HepG2 (cell line): ENCODE data around the gene PTH2. TPM values are rescaled to one million over a fixed set of nuclear protein-coding genes. Genes with fewer than 3 reads are reported as not detected.

Experiments used
- ATAC-seq: fragments of 200-7000 bp; cut with Tn5 transposase; 3 replicates; pipeline ENCODE4 v1.9.1; 2020; ENCODE audit warnings: mild to moderate bottlenecking, moderate library complexity
- BruUV-seq: library from RNA; stranded (reverse); fragments of 400-500 nt; replicated peaks from 2 replicates; lab custom pipeline; 2021; lab: Mats Ljungman, UMichigan
- CTCF ChIA-PET: fragments of 300-600 bp; formaldehyde crosslinking; extraction: SDS; loops from one replicate; lab custom pipeline; 2021; ENCODE audit warnings: low total read pairs, inconsistent platforms, low intra/inter-chr PET ratio; lab: Yijun Ruan, JAX
- POLR2A ChIA-PET: fragments of 350-600 bp; sonication (Branson Sonifier 250); formaldehyde crosslinking; loops from one replicate; lab custom pipeline; 2020; ENCODE audit warnings: antibody characterized with exemption, inconsistent platforms; lab: Yijun Ruan, JAX
- DNase-seq: peaks from one replicate; pipeline ENCODE4 v3.0.0-alpha.2; 2015; ENCODE audit warnings: low spot score
- FAIRE-seq: peaks from 3 replicates; lab custom pipeline; 2011; peaks lifted over from hg19 to GRCh38; lab: Jason Lieb, UNC
- H2AFZ ChIP-seq: one replicate; pipeline ENCODE4 v1.6.1; 2011; ENCODE audit warnings: low read length, inconsistent platforms
- H3K27ac ChIP-seq: fragments of 300-600 bp; 3 replicates; pipeline ENCODE4 v1.8.0; 2011; ENCODE audit warnings: mixed run types, mild to moderate bottlenecking, mixed read lengths, low read length, inconsistent platforms; ENCODE audit not compliant: insufficient read depth; ENCODE audit errors: extremely low read length
- H3K27me3 ChIP-seq, 2 experiments: fragments of 200-600 bp in 1 of 2; 2 replicates in 1 of 2; 3 replicates in 1 of 2; pipeline versions ENCODE4 v1.6.0 to v1.8.0; 2011; ENCODE audit warnings: low read length in 2 of 2, mild to moderate bottlenecking in 2 of 2, moderate library complexity in 2 of 2, inconsistent platforms in 1 of 2; ENCODE audit not compliant: insufficient read depth in 2 of 2, control insufficient read depth in 1 of 2
- H3K36me3 ChIP-seq, 2 experiments: fragments of 200-600 bp in 1 of 2; replicated peaks in 1 of 2; 2 replicates in 1 of 2; 3 replicates in 1 of 2; pipeline versions ENCODE4 v1.5.1 to v1.8.0; 2011; ENCODE audit warnings: low read length in 2 of 2, inconsistent platforms in 1 of 2; ENCODE audit not compliant: insufficient read depth in 2 of 2, control insufficient read depth in 1 of 2
- H3K4me1 ChIP-seq: 2 replicates; pipeline ENCODE4 v1.5.1; 2012; ENCODE audit warnings: low read length, inconsistent platforms; ENCODE audit not compliant: insufficient read depth
- H3K4me2 ChIP-seq: 2 replicates; pipeline ENCODE4 v1.6.0; 2011; ENCODE audit warnings: low read depth, low read length, inconsistent platforms
- H3K4me3 ChIP-seq, 3 experiments: fragments of 200-600 bp in 1 of 3; sonication (generic), shearing (Covaris generic) in 1 of 3; replicated peaks in 1 of 3; 2 replicates each; pipeline ENCODE4 v1.5.1; 2011 to 2016; ENCODE audit warnings: low read length in 3 of 3, inconsistent platforms in 2 of 3, low read depth in 2 of 3, mild to moderate bottlenecking in 2 of 3, control low read depth in 1 of 3, mixed read lengths in 1 of 3; ENCODE audit not compliant: insufficient read depth in 1 of 3
- H3K79me2 ChIP-seq: one replicate; pipeline ENCODE4 v1.6.1; 2011; ENCODE audit warnings: low read length, inconsistent platforms; ENCODE audit not compliant: insufficient read depth
- H3K9ac ChIP-seq: 2 replicates; pipeline ENCODE4 v1.6.0; 2011; ENCODE audit warnings: mild to moderate bottlenecking, low read depth, low read length, inconsistent platforms; ENCODE audit not compliant: insufficient read depth
- H3K9me3 ChIP-seq: 2 replicates; pipeline ENCODE4 v1.5.1; 2012; ENCODE audit warnings: mild to moderate bottlenecking, low read length
- H4K20me1 ChIP-seq: 2 replicates; pipeline ENCODE4 v1.6.0; 2011; ENCODE audit warnings: inconsistent platforms, mild to moderate bottlenecking, low read length, moderate library complexity; ENCODE audit not compliant: insufficient read depth
- EZH2 ChIP-seq: conservative IDR thresholded peaks from 2 replicates; pipeline ENCODE4 v1.6.1; 2012; ENCODE audit warnings: mild to moderate bottlenecking, low read depth, low read length, moderate library complexity
- JUND ChIP-seq: sonication (generic); formaldehyde crosslinking; IDR thresholded peaks from 2 replicates; pipeline ENCODE4 v1.8.0; 2022; ENCODE audit warnings: mild to moderate bottlenecking, missing genetic modification reagents
- SRF ChIP-seq: IDR thresholded peaks from 2 replicates; pipeline ENCODE4 v1.6.1; 2011; ENCODE audit warnings: mild to moderate bottlenecking, low read depth, low read length, moderate library complexity
- WGBS: methylation state at CpG from one replicate; pipeline ENCODE4 v1.1.6; 2017; ENCODE audit warnings: low lambda C conversion rate; 5-methylcytosine and 5-hydroxymethylcytosine counted together
- in situ Hi-C: cut with HindIII; loops from 2 replicates; pipeline ENCODE4 v1.10.0; 2017; ENCODE audit warnings: low pct_unique_long_range_greater_than_20kb; ENCODE audit not compliant: extremely low pct_ligation_motif_present
- intact Hi-C: fragments of 100-400 bp; cut with micrococcal nuclease; formaldehyde crosslinking; loops from one replicate; pipeline ENCODE4 v1.10.0; 2022; ENCODE audit not compliant: unreplicated experiment
- polyA plus RNA-seq, 8 experiments: library from polyadenylated mRNA; depleted of rRNA in 3 of 8; stranded (reverse) in 7 of 8; unstranded in 1 of 8; fragments of >200 nt; fragmentation: Illumina TruSeq in 4 of 8; extraction: Trizol in 4 of 8; gene quantifications; 2 replicates each; pipeline versions ENCODE4 v1.2.1 to v1.2.3, GENCODE V29; 2011 to 2016; ENCODE audit warnings: low read depth in 4 of 8, missing spikeins in 1 of 8, mixed read lengths in 1 of 8; ENCODE audit not compliant: insufficient read depth in 1 of 8
- total RNA-seq, 5 experiments: library from RNA; depleted of rRNA; stranded (reverse); fragments of >200 nt; fragmentation: Illumina TruSeq; extraction: Trizol; gene quantifications; 2 replicates each; pipeline ENCODE4 v1.2.3, GENCODE V29; 2016; ENCODE audit warnings: low read depth in 1 of 5
- TF ChIP-seq, protein P1 (sequence below): sonication (generic); formaldehyde crosslinking; IDR thresholded peaks from 2 replicates; pipeline ENCODE4 v1.4.0; 2020; ENCODE audit warnings: missing genetic modification reagents
- TF ChIP-seq, protein P2 (sequence below): IDR thresholded peaks from 2 replicates; pipeline ENCODE4 v1.6.1; 2012; ENCODE audit warnings: low read depth, low read length, improper control_type of control experiment

PTH2 gene
- total and polyA plus RNA-seq, 2 of the 13 experiments (the other 11 are each of a cell fraction or from before 2014, with no cell fraction given), result not detected

DNA sequence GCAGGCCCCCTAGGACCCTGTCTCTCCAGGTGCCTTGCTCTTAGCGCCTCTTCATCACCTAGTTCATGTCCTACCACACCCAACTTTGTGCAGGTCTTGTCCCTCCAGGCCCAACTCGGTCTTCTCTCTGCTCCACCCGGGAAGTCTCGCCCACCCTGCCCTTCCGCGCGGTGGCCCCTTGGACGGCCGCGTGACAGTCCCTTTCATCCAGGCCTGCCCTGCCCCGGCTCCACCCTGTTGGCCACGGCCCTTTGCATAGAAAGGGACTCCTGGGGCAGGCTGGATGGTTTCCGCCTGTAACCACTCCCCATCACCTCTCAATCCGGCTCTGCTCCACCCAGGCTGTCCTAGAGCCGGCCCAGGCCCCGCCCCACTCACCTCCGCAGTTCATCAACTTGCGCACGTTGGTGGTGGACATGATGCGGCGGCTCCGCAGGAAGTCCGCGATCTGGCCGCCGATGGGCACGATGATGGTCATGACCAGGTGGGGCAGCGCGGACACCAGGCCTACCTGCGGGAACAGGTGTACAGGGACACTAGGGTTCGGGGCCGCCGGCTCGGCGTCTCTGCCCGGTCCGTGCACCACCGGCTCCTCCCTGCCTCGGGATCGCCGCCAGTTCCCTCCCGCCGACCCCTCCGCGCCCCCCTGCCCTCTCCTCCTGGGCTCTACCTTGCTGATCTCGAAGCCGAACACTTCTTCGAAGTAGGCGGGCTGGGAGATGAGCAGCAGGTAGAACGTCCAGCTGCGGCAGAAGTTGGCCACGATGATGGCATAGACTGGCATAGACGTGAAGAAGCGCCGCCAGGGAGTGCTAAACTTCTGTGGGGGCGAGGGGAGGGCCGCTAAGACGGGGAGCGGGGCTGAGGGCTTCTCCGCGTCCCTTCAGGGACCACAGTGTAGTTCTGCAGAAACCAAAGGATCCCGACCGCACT, 9.2 kb upstream of the PTH2 start:
- ATAC-seq, result no peak
- peaks cover 7 to 85% of the 10 kb centered on the region in 2 experiments; a peak in 4 of 5 replicates for H3K27me3 ChIP-seq
- POLR2A ChIA-PET, result no interaction called here
- FAIRE-seq, result no peak
- no peak overlapping the region for H3K4me3 ChIP-seq
- no peak overlapping the region for H3K9ac ChIP-seq
- CTCF ChIA-PET, result no interaction called here
- no peaks in the 10 kb centered on the region for H3K79me2 ChIP-seq
- intact Hi-C loops, result no loop called here
- no peak overlapping the region for H3K4me2 ChIP-seq
- H3K4me1 ChIP-seq, result peaks cover 10% of the 10 kb centered on the region
- in situ Hi-C loops, result no loop called here
- no peaks in the 10 kb centered on the region for H3K9me3 ChIP-seq
- H2AFZ ChIP-seq, result no peak overlapping the region
- TF ChIP-seq SRF (no peak), EZH2 (0 out of 2 replicates have a peak, but pooled peaks have one; percentile 56), JUND (no peak)
- TF ChIP-seq, protein P1, sequence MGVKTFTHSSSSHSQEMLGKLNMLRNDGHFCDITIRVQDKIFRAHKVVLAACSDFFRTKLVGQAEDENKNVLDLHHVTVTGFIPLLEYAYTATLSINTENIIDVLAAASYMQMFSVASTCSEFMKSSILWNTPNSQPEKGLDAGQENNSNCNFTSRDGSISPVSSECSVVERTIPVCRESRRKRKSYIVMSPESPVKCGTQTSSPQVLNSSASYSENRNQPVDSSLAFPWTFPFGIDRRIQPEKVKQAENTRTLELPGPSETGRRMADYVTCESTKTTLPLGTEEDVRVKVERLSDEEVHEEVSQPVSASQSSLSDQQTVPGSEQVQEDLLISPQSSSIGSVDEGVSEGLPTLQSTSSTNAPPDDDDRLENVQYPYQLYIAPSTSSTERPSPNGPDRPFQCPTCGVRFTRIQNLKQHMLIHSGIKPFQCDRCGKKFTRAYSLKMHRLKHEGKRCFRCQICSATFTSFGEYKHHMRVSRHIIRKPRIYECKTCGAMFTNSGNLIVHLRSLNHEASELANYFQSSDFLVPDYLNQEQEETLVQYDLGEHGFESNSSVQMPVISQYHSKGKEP, result no peak
- no peaks in the 10 kb centered on the region for H3K36me3 ChIP-seq
- no peak overlapping the region for H3K27ac ChIP-seq
- WGBS, result 44% methylated on average over 43 of the region's 63 CpGs
- no peak for DNase-seq
- BruUV-seq, result no TSS peak
- H4K20me1 ChIP-seq, result no peaks in the 10 kb centered on the region

GRCh38 chr19:49431330-49431749, 8.1 kb upstream of the PTH2 start:
- H4K20me1 ChIP-seq, result no peaks in the 10 kb centered on the region
- no peaks in the 10 kb centered on the region for H3K79me2 ChIP-seq
- H3K9ac ChIP-seq, result no peak overlapping the region
- no peaks in the 10 kb centered on the region for H3K36me3 ChIP-seq
- ChIA-PET POLR2A (no interaction called here), CTCF (interaction anchor here (1.9 kb wide), 1 partner anchor 39 kb away, joined by 16 read pairs; no protein-coding TSS in a partner anchor)
- intact Hi-C loops (no loop called here), in situ Hi-C loops (no loop called here)
- FAIRE-seq (no peak), DNase-seq (no peak), ATAC-seq (no peak)
- 47% methylated on average over 18 of the region's 29 CpGs for WGBS
- no peak overlapping the region for H3K4me2 ChIP-seq
- peaks cover 11% of the 10 kb centered on the region for H3K4me1 ChIP-seq
- no peak overlapping the region for H2AFZ ChIP-seq
- no TSS peak for BruUV-seq
- peaks cover 6 to 86% of the 10 kb centered on the region in 2 experiments; a peak in 4 of 5 replicates for H3K27me3 ChIP-seq
- H3K27ac ChIP-seq, result no peak overlapping the region
- no peak overlapping the region for H3K4me3 ChIP-seq
- TF ChIP-seq, protein P2, sequence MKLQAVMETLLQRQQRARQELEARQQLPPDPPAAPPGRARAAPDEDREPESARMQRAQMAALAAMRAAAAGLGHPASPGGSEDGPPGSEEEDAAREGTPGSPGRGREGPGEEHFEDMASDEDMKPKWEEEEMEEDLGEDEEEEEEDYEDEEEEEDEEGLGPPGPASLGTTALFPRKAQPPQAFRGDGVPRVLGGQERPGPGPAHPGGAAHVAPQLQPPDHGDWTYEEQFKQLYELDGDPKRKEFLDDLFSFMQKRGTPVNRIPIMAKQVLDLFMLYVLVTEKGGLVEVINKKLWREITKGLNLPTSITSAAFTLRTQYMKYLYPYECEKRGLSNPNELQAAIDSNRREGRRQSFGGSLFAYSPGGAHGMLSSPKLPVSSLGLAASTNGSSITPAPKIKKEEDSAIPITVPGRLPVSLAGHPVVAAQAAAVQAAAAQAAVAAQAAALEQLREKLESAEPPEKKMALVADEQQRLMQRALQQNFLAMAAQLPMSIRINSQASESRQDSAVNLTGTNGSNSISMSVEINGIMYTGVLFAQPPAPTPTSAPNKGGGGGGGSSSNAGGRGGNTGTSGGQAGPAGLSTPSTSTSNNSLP, result no peak
- H3K9me3 ChIP-seq, result no peaks in the 10 kb centered on the region
